Measurements from ENCODE around the gene GULP1. TPM values are rescaled to one million over a fixed set of nuclear protein-coding genes. Genes with fewer than 3 reads are reported as not detected.

Gene GULP1
- total and polyA plus RNA-seq, 2 of the 13 experiments (the other 11 are each of a cell fraction or from before 2014, with no cell fraction given) = 0.15 TPM; not detected in 1

DNA sequence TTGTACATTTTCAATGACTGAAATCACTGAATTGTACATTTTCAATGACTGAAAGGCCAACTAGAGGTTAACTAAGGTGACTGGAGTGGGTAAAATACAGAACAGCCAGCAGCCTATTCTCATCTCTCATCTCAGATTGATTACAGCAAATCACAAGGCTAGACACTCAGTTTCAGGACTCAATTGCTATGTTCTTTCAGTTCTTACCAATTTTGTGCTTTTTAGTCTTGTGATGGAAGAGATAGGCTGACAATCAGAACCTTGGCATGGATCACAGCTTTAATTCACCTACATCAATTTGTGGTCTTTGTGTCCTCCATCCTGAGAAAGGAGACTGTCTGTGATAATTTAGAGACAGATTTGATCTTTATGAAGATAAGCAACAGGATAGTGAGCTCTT, 124.7 kb downstream of the GULP1 start:
- TF ChIP-seq, protein P1, sequence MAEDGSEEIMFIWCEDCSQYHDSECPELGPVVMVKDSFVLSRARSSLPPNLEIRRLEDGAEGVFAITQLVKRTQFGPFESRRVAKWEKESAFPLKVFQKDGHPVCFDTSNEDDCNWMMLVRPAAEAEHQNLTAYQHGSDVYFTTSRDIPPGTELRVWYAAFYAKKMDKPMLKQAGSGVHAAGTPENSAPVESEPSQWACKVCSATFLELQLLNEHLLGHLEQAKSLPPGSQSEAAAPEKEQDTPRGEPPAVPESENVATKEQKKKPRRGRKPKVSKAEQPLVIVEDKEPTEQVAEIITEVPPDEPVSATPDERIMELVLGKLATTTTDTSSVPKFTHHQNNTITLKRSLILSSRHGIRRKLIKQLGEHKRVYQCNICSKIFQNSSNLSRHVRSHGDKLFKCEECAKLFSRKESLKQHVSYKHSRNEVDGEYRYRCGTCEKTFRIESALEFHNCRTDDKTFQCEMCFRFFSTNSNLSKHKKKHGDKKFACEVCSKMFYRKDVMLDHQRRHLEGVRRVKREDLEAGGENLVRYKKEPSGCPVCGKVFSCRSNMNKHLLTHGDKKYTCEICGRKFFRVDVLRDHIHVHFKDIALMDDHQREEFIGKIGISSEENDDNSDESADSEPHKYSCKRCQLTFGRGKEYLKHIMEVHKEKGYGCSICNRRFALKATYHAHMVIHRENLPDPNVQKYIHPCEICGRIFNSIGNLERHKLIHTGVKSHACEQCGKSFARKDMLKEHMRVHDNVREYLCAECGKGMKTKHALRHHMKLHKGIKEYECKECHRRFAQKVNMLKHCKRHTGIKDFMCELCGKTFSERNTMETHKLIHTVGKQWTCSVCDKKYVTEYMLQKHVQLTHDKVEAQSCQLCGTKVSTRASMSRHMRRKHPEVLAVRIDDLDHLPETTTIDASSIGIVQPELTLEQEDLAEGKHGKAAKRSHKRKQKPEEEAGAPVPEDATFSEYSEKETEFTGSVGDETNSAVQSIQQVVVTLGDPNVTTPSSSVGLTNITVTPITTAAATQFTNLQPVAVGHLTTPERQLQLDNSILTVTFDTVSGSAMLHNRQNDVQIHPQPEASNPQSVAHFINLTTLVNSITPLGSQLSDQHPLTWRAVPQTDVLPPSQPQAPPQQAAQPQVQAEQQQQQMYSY (CRISPR knock-in tag; IDR thresholded peaks at IDR 0.05) = no peak
- TF ChIP-seq, protein P2, sequence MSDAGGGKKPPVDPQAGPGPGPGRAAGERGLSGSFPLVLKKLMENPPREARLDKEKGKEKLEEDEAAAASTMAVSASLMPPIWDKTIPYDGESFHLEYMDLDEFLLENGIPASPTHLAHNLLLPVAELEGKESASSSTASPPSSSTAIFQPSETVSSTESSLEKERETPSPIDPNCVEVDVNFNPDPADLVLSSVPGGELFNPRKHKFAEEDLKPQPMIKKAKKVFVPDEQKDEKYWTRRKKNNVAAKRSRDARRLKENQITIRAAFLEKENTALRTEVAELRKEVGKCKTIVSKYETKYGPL (CRISPR knock-in tag; IDR thresholded peaks at IDR 0.05) = no peak
- TF ChIP-seq, protein P3, sequence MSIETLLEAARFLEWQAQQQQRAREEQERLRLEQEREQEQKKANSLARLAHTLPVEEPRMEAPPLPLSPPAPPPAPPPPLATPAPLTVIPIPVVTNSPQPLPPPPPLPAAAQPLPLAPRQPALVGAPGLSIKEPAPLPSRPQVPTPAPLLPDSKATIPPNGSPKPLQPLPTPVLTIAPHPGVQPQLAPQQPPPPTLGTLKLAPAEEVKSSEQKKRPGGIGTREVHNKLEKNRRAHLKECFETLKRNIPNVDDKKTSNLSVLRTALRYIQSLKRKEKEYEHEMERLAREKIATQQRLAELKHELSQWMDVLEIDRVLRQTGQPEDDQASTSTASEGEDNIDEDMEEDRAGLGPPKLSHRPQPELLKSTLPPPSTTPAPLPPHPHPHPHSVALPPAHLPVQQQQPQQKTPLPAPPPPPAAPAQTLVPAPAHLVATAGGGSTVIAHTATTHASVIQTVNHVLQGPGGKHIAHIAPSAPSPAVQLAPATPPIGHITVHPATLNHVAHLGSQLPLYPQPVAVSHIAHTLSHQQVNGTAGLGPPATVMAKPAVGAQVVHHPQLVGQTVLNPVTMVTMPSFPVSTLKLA (IDR thresholded peaks at IDR 0.05) = no peak
- TF ChIP-seq, protein P4, sequence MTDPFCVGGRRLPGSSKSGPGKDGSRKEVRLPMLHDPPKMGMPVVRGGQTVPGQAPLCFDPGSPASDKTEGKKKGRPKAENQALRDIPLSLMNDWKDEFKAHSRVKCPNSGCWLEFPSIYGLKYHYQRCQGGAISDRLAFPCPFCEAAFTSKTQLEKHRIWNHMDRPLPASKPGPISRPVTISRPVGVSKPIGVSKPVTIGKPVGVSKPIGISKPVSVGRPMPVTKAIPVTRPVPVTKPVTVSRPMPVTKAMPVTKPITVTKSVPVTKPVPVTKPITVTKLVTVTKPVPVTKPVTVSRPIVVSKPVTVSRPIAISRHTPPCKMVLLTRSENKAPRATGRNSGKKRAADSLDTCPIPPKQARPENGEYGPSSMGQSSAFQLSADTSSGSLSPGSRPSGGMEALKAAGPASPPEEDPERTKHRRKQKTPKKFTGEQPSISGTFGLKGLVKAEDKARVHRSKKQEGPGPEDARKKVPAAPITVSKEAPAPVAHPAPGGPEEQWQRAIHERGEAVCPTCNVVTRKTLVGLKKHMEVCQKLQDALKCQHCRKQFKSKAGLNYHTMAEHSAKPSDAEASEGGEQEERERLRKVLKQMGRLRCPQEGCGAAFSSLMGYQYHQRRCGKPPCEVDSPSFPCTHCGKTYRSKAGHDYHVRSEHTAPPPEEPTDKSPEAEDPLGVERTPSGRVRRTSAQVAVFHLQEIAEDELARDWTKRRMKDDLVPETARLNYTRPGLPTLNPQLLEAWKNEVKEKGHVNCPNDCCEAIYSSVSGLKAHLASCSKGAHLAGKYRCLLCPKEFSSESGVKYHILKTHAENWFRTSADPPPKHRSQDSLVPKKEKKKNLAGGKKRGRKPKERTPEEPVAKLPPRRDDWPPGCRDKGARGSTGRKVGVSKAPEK (CRISPR knock-in tag; IDR thresholded peaks at IDR 0.05; ENCODE audit: borderline replicate concordance) = no peak
- in situ Hi-C loops (cut with HindIII; ENCODE audit: extremely low pct_ligation_motif_present, low pct_unique_long_range_greater_than_20kb) (no loop called here), intact Hi-C loops (cut with micrococcal nuclease; ENCODE audit: unreplicated experiment) (no loop called here)
- BruUV-seq (replicated peaks) = no TSS peak
- POLR2A ChIA-PET = no interaction called here
- CTCF ChIA-PET (ENCODE audit: low intra/inter-chr PET ratio, low total read pairs) = no interaction called here
- H4K20me1 ChIP-seq (ENCODE audit: insufficient read depth, low read length) = no peaks in the 10 kb centered on the region
- H3K79me2 ChIP-seq (ENCODE audit: insufficient read depth, low read length) = no peaks in the 10 kb centered on the region
- no peaks in the 10 kb centered on the region for H3K9me3 ChIP-seq (ENCODE audit: low read length)
- no peak overlapping the region for H3K9ac ChIP-seq (ENCODE audit: insufficient read depth, low read depth, low read length)
- no peak overlapping the region for H3K27ac ChIP-seq (ENCODE audit: extremely low read length, insufficient read depth, low read length)
- H3K4me3 ChIP-seq (replicated peaks in 1 of 3; ENCODE audit: insufficient read depth in 1 of 3, low read depth in 2 of 3, low read length in 3 of 3) = no peak overlapping the region
- ATAC-seq (no peak), DNase-seq (ENCODE audit: low spot score) (no peak), FAIRE-seq (no peak)
- no peak overlapping the region for H2AFZ ChIP-seq (ENCODE audit: low read length)
- no peaks in the 10 kb centered on the region for H3K4me1 ChIP-seq (ENCODE audit: insufficient read depth, low read length)
- H3K36me3 ChIP-seq (replicated peaks in 1 of 2; ENCODE audit: control insufficient read depth in 1 of 2, insufficient read depth in 2 of 2, low read length in 2 of 2) = no peaks in the 10 kb centered on the region
- H3K27me3 ChIP-seq (ENCODE audit: control insufficient read depth in 1 of 2, insufficient read depth in 2 of 2, low read length in 2 of 2) = no peaks in the 10 kb centered on the region
- H3K4me2 ChIP-seq (ENCODE audit: low read depth, low read length) = no peak overlapping the region

Measured in HepG2 (cell line).